Effector memory CD8-positive, alpha-beta T cell (primary cell): ENCODE results near the gene ZSCAN5B.
A peak's percentile ranks its signal among the peaks of the same experiment; 100 is the strongest.

Source experiments
- ATAC-seq: fragments of 150-1000 bp; cut with Tn5 transposase; replicated peaks from 2 replicates; pipeline ENCODE4 v1.10.0; 2021; ENCODE audit warnings: mild to moderate bottlenecking, moderate library complexity
- DNase-seq, 3 experiments: peaks; one replicate each; pipeline ENCODE4 v3.0.0; 2021
- H3K27ac Mint-ChIP-seq, 2 donors: one replicate each; pipeline ENCODE4 v1.8.0; 2022; ENCODE audit warnings: mild to moderate bottlenecking in 2 of 2, mixed read lengths in 2 of 2, moderate library complexity in 2 of 2
- H3K27me3 Mint-ChIP-seq, 2 donors: one replicate each; pipeline ENCODE4 v1.8.0; 2022; ENCODE audit warnings: mixed read lengths in 2 of 2
- H3K36me3 Mint-ChIP-seq: one replicate; pipeline ENCODE4 v1.8.0; 2022; ENCODE audit warnings: mild to moderate bottlenecking, moderate library complexity, mixed read lengths; ENCODE audit not compliant: insufficient read depth
- H3K4me1 Mint-ChIP-seq, 2 donors: one replicate each; pipeline ENCODE4 v1.8.0; 2022; ENCODE audit warnings: low read depth in 2 of 2, mixed read lengths in 2 of 2
- H3K4me3 Mint-ChIP-seq, 2 donors: one replicate each; pipeline ENCODE4 v1.8.0; 2022; ENCODE audit warnings: mild to moderate bottlenecking in 2 of 2, mixed read lengths in 2 of 2, moderate library complexity in 2 of 2
- H3K9me3 Mint-ChIP-seq, 2 donors: one replicate each; pipeline ENCODE4 v1.8.0; 2022; ENCODE audit warnings: mixed read lengths in 2 of 2

Gene ZSCAN5B

GRCh38 chr19:56148096-56148495 is 49.5 kb downstream of the ZSCAN5B start:
- Mint-ChIP-seq H3K27ac (no peak overlapping the region), H3K36me3 (peaks cover 8% of the 10 kb centered on the region), H3K9me3 (no peaks in the 10 kb centered on the region), H3K4me1 (peaks cover 3 to 14% of the 10 kb centered on the region in 2 donors), H3K27me3 (no peaks in the 10 kb centered on the region), H3K4me3 (no peak overlapping the region)
- ATAC-seq (no peak), DNase-seq (no peak)

GRCh38 chr19:56147307-56147706 is 50.3 kb downstream of the ZSCAN5B start:
- DNase-seq, result no peak
- no peak overlapping the region for H3K4me3 Mint-ChIP-seq
- ATAC-seq, result no peak
- peaks cover 8% of the 10 kb centered on the region for H3K36me3 Mint-ChIP-seq
- no peak overlapping the region for H3K27ac Mint-ChIP-seq
- H3K9me3 Mint-ChIP-seq, result no peaks in the 10 kb centered on the region
- H3K27me3 Mint-ChIP-seq, result no peaks in the 10 kb centered on the region
- peaks cover 5 to 17% of the 10 kb centered on the region in 2 donors for H3K4me1 Mint-ChIP-seq

- Mint-ChIP-seq H3K4me3 (no peak overlapping the region), H3K27ac (no peak overlapping the region), H3K27me3 (no peaks in the 10 kb centered on the region), H3K9me3 (no peaks in the 10 kb centered on the region), H3K36me3 (peaks cover 8% of the 10 kb centered on the region), H3K4me1 (peaks cover 9 to 19% of the 10 kb centered on the region in 2 donors)
- no peak for ATAC-seq
- DNase-seq, result no peak
Measured at GRCh38 chr19:56146904-56147303, 50.7 kb downstream of the ZSCAN5B start.

- ATAC-seq, result no peak
- H3K27me3 Mint-ChIP-seq, result no peaks in the 10 kb centered on the region
- peaks cover 12% of the 10 kb centered on the region for H3K36me3 Mint-ChIP-seq
- peaks cover 16 to 26% of the 10 kb centered on the region in 2 donors for H3K4me1 Mint-ChIP-seq
- no peak for DNase-seq
- H3K4me3 Mint-ChIP-seq, result no peak overlapping the region
- no peaks in the 10 kb centered on the region for H3K9me3 Mint-ChIP-seq
- H3K27ac Mint-ChIP-seq, result no peak overlapping the region
Measured at GRCh38 chr19:56145698-56146097, 51.9 kb downstream of the ZSCAN5B start.

- Mint-ChIP-seq H3K9me3 (no peaks in the 10 kb centered on the region), H3K27me3 (no peaks in the 10 kb centered on the region), H3K27ac (no peak overlapping the region), H3K36me3 (peaks cover 18% of the 10 kb centered on the region), H3K4me3 (no peak overlapping the region), H3K4me1 (peaks cover 23 to 33% of the 10 kb centered on the region in 2 donors)
- ATAC-seq (no peak), DNase-seq (no peak)
Measured at GRCh38 chr19:56144831-56145230, 52.8 kb downstream of the ZSCAN5B start.

GRCh38 chr19:56144376-56144775 is 53.2 kb downstream of the ZSCAN5B start:
- ATAC-seq, result no peak
- Mint-ChIP-seq H3K4me1 (peaks cover 26 to 36% of the 10 kb centered on the region in 2 donors), H3K9me3 (no peaks in the 10 kb centered on the region), H3K36me3 (peaks cover 22% of the 10 kb centered on the region), H3K4me3 (no peak overlapping the region), H3K27me3 (no peaks in the 10 kb centered on the region), H3K27ac (peak overlapping the region in 1 of 2 donors; percentile 36)
- no peak for DNase-seq

- Mint-ChIP-seq H3K27me3 (no peaks in the 10 kb centered on the region), H3K27ac (peak overlapping the region in 1 of 2 donors; percentile 46), H3K4me1 (peaks cover 26 to 31% of the 10 kb centered on the region in 2 donors), H3K36me3 (peaks cover 23% of the 10 kb centered on the region), H3K9me3 (no peaks in the 10 kb centered on the region), H3K4me3 (no peak overlapping the region)
- DNase-seq (no peak), ATAC-seq (no peak)
Measured at GRCh38 chr19:56142897-56143434, 54.6 kb downstream of the ZSCAN5B start.

- no peaks in the 10 kb centered on the region for H3K9me3 Mint-ChIP-seq
- H3K36me3 Mint-ChIP-seq, result peaks cover 17% of the 10 kb centered on the region
- no peaks in the 10 kb centered on the region for H3K27me3 Mint-ChIP-seq
- peak overlapping the region; percentile 91 to 94 for H3K27ac Mint-ChIP-seq
- H3K4me3 Mint-ChIP-seq, result peak overlapping the region; percentile 90
- peaks cover 26 to 31% of the 10 kb centered on the region in 2 donors for H3K4me1 Mint-ChIP-seq
- ATAC-seq (no peak), DNase-seq (no peak)
Measured at GRCh38 chr19:56142087-56142787, 55.3 kb downstream of the ZSCAN5B start.

- peaks cover 17% of the 10 kb centered on the region for H3K36me3 Mint-ChIP-seq
- H3K4me3 Mint-ChIP-seq, result peak overlapping the region; percentile 90
- peak overlapping the region; percentile 91 to 94 for H3K27ac Mint-ChIP-seq
- peak; percentile 21 to 39 (median 31) for DNase-seq
- no peak for ATAC-seq
- H3K9me3 Mint-ChIP-seq, result no peaks in the 10 kb centered on the region
- no peaks in the 10 kb centered on the region for H3K27me3 Mint-ChIP-seq
- peaks cover 26 to 31% of the 10 kb centered on the region in 2 donors for H3K4me1 Mint-ChIP-seq
Measured at GRCh38 chr19:56141417-56141993, 56.1 kb downstream of the ZSCAN5B start.

GRCh38 chr19:56140583-56141416 is 56.8 kb downstream of the ZSCAN5B start, which contains the start of gene ZNF444:
Gene ZNF444, plus strand, starts transcription at chr19:56141287. Its CDS starts 5,625 bp downstream, at chr19:56146912.
- peak within 1 kb of the TSS; percentile 91 to 94 for H3K27ac Mint-ChIP-seq
- peak within 1 kb of the TSS; percentile 90 for H3K4me3 Mint-ChIP-seq
- peak; percentile 97 to 99 (median 98) for DNase-seq
- H3K36me3 Mint-ChIP-seq, result peaks cover 17% of the 10 kb centered on the region
- H3K4me1 Mint-ChIP-seq, result peaks cover 26 to 31% of the 10 kb centered on the region in 2 donors
- no peaks in the 10 kb centered on the region for H3K9me3 Mint-ChIP-seq
- ATAC-seq, result peak; percentile 87
- no peaks in the 10 kb centered on the region for H3K27me3 Mint-ChIP-seq

- Mint-ChIP-seq H3K36me3 (peaks cover 17% of the 10 kb centered on the region), H3K4me3 (peak overlapping the region; percentile 90), H3K27me3 (no peaks in the 10 kb centered on the region), H3K9me3 (no peaks in the 10 kb centered on the region), H3K4me1 (peaks cover 26 to 31% of the 10 kb centered on the region in 2 donors), H3K27ac (peak overlapping the region; percentile 91 to 94)
- DNase-seq (no peak), ATAC-seq (no peak)
Measured at GRCh38 chr19:56139847-56140582, 57.6 kb downstream of the ZSCAN5B start.
